Measurements from ENCODE around the gene ZNF516.

- TF ChIP-seq CTCF (IDR thresholded peaks at IDR 0.05; ENCODE audit: insufficient read depth, low read length) (no peak), POLR2AphosphoS5 (IDR thresholded peaks at IDR 0.05; ENCODE audit: low read depth) (no peak; the same call in 1 of the 2 replicates), GABPA (IDR thresholded peaks at IDR 0.05; ENCODE audit: low read depth) (no peak), SPI1 (IDR thresholded peaks at IDR 0.05; ENCODE audit: borderline replicate concordance, low read depth) (no peak)
- TF ChIP-seq, protein P1, sequence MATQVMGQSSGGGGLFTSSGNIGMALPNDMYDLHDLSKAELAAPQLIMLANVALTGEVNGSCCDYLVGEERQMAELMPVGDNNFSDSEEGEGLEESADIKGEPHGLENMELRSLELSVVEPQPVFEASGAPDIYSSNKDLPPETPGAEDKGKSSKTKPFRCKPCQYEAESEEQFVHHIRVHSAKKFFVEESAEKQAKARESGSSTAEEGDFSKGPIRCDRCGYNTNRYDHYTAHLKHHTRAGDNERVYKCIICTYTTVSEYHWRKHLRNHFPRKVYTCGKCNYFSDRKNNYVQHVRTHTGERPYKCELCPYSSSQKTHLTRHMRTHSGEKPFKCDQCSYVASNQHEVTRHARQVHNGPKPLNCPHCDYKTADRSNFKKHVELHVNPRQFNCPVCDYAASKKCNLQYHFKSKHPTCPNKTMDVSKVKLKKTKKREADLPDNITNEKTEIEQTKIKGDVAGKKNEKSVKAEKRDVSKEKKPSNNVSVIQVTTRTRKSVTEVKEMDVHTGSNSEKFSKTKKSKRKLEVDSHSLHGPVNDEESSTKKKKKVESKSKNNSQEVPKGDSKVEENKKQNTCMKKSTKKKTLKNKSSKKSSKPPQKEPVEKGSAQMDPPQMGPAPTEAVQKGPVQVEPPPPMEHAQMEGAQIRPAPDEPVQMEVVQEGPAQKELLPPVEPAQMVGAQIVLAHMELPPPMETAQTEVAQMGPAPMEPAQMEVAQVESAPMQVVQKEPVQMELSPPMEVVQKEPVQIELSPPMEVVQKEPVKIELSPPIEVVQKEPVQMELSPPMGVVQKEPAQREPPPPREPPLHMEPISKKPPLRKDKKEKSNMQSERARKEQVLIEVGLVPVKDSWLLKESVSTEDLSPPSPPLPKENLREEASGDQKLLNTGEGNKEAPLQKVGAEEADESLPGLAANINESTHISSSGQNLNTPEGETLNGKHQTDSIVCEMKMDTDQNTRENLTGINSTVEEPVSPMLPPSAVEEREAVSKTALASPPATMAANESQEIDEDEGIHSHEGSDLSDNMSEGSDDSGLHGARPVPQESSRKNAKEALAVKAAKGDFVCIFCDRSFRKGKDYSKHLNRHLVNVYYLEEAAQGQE (IDR thresholded peaks at IDR 0.05; ENCODE audit: insufficient replicate concordance, low read depth) = no peak
These were observed 35.7 kb downstream of the ZNF516 start for GRCh38 chr18:76459312-76459686.
